Measurements from ENCODE around the gene ATRIP. TPM values are rescaled to one million over a fixed set of nuclear protein-coding genes. Genes with fewer than 3 reads are reported as not detected.

The ATRIP gene
- total and polyA plus RNA-seq, 2 of the 4 experiments (the other 2 are of a cell fraction): 6.8 to 10.8 TPM

DNA sequence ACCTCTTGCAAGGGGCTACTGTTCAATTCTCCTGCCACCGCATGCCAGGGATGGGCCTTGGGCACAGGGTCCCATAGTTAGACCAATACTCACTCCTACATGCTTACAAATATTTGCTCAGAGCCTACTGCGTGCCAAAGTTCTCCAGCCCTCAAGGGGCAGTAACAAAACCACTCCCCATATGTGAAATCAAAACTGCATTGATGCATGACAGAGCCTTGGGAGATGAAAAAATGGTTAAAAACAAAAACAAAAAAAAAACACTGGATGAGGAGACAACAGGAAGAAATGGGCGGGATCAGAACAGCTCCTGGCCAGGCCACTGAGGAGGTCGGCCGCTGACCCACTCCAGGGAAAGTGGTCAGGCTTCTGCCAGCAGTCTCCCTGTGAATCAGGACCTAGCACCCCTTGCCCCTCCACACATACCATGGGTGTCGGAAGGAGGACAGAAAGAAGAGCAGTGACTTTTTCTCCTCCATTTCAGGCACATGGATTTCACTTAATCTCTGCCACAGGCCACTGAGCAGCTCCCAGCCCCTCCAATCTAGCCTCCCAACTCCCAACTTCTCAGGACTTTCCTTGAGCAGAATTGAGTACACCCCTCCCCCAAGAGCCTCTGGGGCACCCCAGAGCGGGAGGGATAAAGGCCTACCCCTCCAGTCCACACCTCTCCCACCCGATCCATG is 19.4 kb upstream of the ATRIP start:
- Histone ChIP-seq H3K4me2 (ENCODE audit: low read depth, low read length) (no peak overlapping the region; the same call in 1 of the 2 replicates), H3K9me3 (ENCODE audit: control insufficient read depth, insufficient read depth, low read length) (no peaks in the 10 kb centered on the region), H3K27me3 (ENCODE audit: control insufficient read depth, insufficient read depth, low read length) (no peaks in the 10 kb centered on the region), H2BK120ac (ENCODE audit: low read depth, low read length) (no peak overlapping the region), H4K91ac (ENCODE audit: insufficient read depth, low read depth, low read length) (no peak overlapping the region), H3K4me1 (ENCODE audit: control insufficient read depth, insufficient read depth, low read length) (peaks cover 29% of the 10 kb centered on the region), H2BK15ac (ENCODE audit: low read depth, low read length) (no peak overlapping the region), H3K9me1 (ENCODE audit: insufficient read depth, low read length) (peaks cover 16% of the 10 kb centered on the region), H3K9ac (ENCODE audit: low read depth, low read length) (no peak overlapping the region), H2AK5ac (ENCODE audit: low read depth, low read length) (peak overlapping the region; percentile 64; the same call in 1 of the 2 replicates), H3K4me3 (ENCODE audit: insufficient read depth, low read depth, low read length) (no peak overlapping the region), H3K18ac (ENCODE audit: low read depth, low read length) (no peak overlapping the region), H4K20me1 (ENCODE audit: insufficient read depth, low read length) (peaks cover 30% of the 10 kb centered on the region), H4K8ac (ENCODE audit: low read depth in 2 of 2, low read length in 2 of 2) (no peak overlapping the region), H3K79me1 (ENCODE audit: low read depth in 1 of 2, low read length in 2 of 2) (peaks cover 25 to 59% of the 10 kb centered on the region in 2 experiments; a peak in 3 of 4 replicates), H3K14ac (replicated peaks; ENCODE audit: low read depth, low read length) (peak overlapping the region; percentile 40; the same call in 1 of the 2 replicates), H4K5ac (ENCODE audit: low read depth, low read length) (no peak overlapping the region), H3K36me3 (ENCODE audit: control insufficient read depth, insufficient read depth, low read length) (peaks cover 8% of the 10 kb centered on the region), H2AFZ (replicated peaks; ENCODE audit: low read length, poor library complexity) (peak overlapping the region; percentile 64), H2AK9ac (replicated peaks; ENCODE audit: low read depth, low read length, poor library complexity) (peak overlapping the region; percentile 75), H2BK20ac (ENCODE audit: low read depth, low read length) (no peak overlapping the region), H3K4ac (ENCODE audit: low read depth, low read length) (peak overlapping the region; percentile 16; the same call in 1 of the 2 replicates), H3K23ac (ENCODE audit: low read depth, low read length) (0 out of 2 replicates have a peak overlapping the region, but pooled peaks have one; percentile 62), H2BK5ac (ENCODE audit: low read depth, low read length, poor library complexity, severe bottlenecking) (no peak overlapping the region), H3K56ac (ENCODE audit: extremely low read depth, insufficient read depth, low read length) (no peak overlapping the region), H3K27ac (ENCODE audit: insufficient read depth, low read length) (no peak overlapping the region)
- intact Hi-C loops (cut with micrococcal nuclease): no loop called here
- in situ Hi-C loops (cut with MboI; ENCODE audit: low sequenced_read_pairs): no loop called here
- dilution Hi-C loops (cut with HindIII; ENCODE audit: low sequenced_read_pairs, unreplicated experiment): no loop called here
- no peak for DNase-seq
- no peak for ATAC-seq (ENCODE audit: low read depth)
- CTCF ChIA-PET: no interaction called here
- POLR2A ChIA-PET (ENCODE audit: unreplicated experiment): no interaction called here
- 78% methylated on average over 1 of the region's 8 CpGs; no CpG with 5 or more reads in 1 of the 2 experiments for WGBS, 2 experiments (ENCODE audit: extremely low coverage in 2 of 2, insufficient read length in 1 of 2)
- TF ChIP-seq, protein P1, sequence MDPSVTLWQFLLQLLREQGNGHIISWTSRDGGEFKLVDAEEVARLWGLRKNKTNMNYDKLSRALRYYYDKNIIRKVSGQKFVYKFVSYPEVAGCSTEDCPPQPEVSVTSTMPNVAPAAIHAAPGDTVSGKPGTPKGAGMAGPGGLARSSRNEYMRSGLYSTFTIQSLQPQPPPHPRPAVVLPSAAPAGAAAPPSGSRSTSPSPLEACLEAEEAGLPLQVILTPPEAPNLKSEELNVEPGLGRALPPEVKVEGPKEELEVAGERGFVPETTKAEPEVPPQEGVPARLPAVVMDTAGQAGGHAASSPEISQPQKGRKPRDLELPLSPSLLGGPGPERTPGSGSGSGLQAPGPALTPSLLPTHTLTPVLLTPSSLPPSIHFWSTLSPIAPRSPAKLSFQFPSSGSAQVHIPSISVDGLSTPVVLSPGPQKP (IDR thresholded peaks at IDR 0.05; ENCODE audit: borderline replicate concordance, low read depth, low read length): no peak
- TF ChIP-seq NFE2L2 (IDR thresholded peaks at IDR 0.05; ENCODE audit: low read depth, low read length): no peak
- no peak for TF ChIP-seq RAD21 (IDR thresholded peaks at IDR 0.05; ENCODE audit: low read length)
- TF ChIP-seq RCOR1 (IDR thresholded peaks at IDR 0.05; ENCODE audit: insufficient replicate concordance, low read length): no peak
- no peak for TF ChIP-seq MXI1 (IDR thresholded peaks at IDR 0.05; ENCODE audit: borderline replicate concordance, low read depth, low read length)
- TF ChIP-seq RFX5 (IDR thresholded peaks at IDR 0.05; ENCODE audit: low read depth, low read length): no peak
- TF ChIP-seq POLR2A (IDR thresholded peaks at IDR 0.05; ENCODE audit: low read depth, low read length): no peak
- BruUV-seq (replicated peaks): no TSS peak

Measured in IMR-90 (cell line).